Stomach smooth muscle (tissue), 2 donors: ENCODE measurements around the gene PIGU.

Source experiments
- H3K27ac ChIP-seq: one replicate; pipeline ENCODE4 v1.7.0; 2013; ENCODE audit warnings: mild to moderate bottlenecking, low read length, inconsistent platforms
- H3K27me3 ChIP-seq, 2 donors: one replicate each; pipeline ENCODE4 v1.7.0; 2013; ENCODE audit warnings: low read length in 2 of 2; ENCODE audit not compliant: insufficient read depth in 2 of 2, control insufficient read depth in 1 of 2
- H3K36me3 ChIP-seq, 2 donors: one replicate each; pipeline ENCODE4 v1.7.0; 2013; ENCODE audit warnings: low read length in 2 of 2; ENCODE audit not compliant: control insufficient read depth in 2 of 2, insufficient read depth in 2 of 2
- H3K4me1 ChIP-seq: one replicate; pipeline ENCODE4 v1.7.0; 2013; ENCODE audit warnings: low read length; ENCODE audit not compliant: control insufficient read depth, insufficient read depth
- H3K4me3 ChIP-seq, 2 donors: one replicate each; pipeline ENCODE4 v1.7.0; 2013; ENCODE audit warnings: low read length in 2 of 2
- H3K9ac ChIP-seq, 2 donors: one replicate each; pipeline ENCODE4 v1.7.0; 2013; ENCODE audit warnings: low read length in 2 of 2, mild to moderate bottlenecking in 1 of 2
- H3K9me3 ChIP-seq, 2 donors: one replicate each; pipeline ENCODE4 v1.7.0; 2013; ENCODE audit warnings: low read length in 2 of 2; ENCODE audit not compliant: control insufficient read depth in 2 of 2
- donor health status: healthy.
- donor health status: Pancreatic carcinoma.

The PIGU gene

GRCh38 chr20:34575271-34575670 is 101.6 kb downstream of the PIGU start:
- peaks cover 6% of the 10 kb centered on the region for H3K4me1 ChIP-seq
- no peak overlapping the region for H3K9ac ChIP-seq
- peaks cover 11 to 34% of the 10 kb centered on the region in 2 donors for H3K36me3 ChIP-seq
- no peak overlapping the region for H3K4me3 ChIP-seq
- no peaks in the 10 kb centered on the region for H3K27me3 ChIP-seq
- no peaks in the 10 kb centered on the region for H3K9me3 ChIP-seq
- H3K27ac ChIP-seq, result no peak overlapping the region

GRCh38 chr20:34574861-34575260 is 102.0 kb downstream of the PIGU start:
- no peak overlapping the region for H3K9ac ChIP-seq
- H3K9me3 ChIP-seq, result no peaks in the 10 kb centered on the region
- no peak overlapping the region for H3K27ac ChIP-seq
- H3K27me3 ChIP-seq, result no peaks in the 10 kb centered on the region
- peaks cover 8 to 32% of the 10 kb centered on the region in 2 donors for H3K36me3 ChIP-seq
- no peak overlapping the region for H3K4me3 ChIP-seq
- peaks cover 6% of the 10 kb centered on the region for H3K4me1 ChIP-seq

- H3K9ac ChIP-seq, result no peak overlapping the region
- peaks cover 5% of the 10 kb centered on the region for H3K4me1 ChIP-seq
- no peaks in the 10 kb centered on the region for H3K27me3 ChIP-seq
- H3K9me3 ChIP-seq, result no peaks in the 10 kb centered on the region
- H3K27ac ChIP-seq, result no peak overlapping the region
- no peak overlapping the region for H3K4me3 ChIP-seq
- H3K36me3 ChIP-seq, result peaks cover 8 to 32% of the 10 kb centered on the region in 2 donors
These were observed 102.5 kb downstream of the PIGU start for GRCh38 chr20:34574426-34574825.

GRCh38 chr20:34573541-34574300 is 103.2 kb downstream of the PIGU start:
- Histone ChIP-seq H3K4me3 (no peak overlapping the region), H3K27ac (no peak overlapping the region), H3K27me3 (no peaks in the 10 kb centered on the region), H3K9me3 (no peaks in the 10 kb centered on the region), H3K4me1 (peaks cover under 1% of the 10 kb centered on the region), H3K9ac (no peak overlapping the region), H3K36me3 (peaks cover 8 to 28% of the 10 kb centered on the region in 2 donors)

- H3K9me3 ChIP-seq, result no peaks in the 10 kb centered on the region
- H3K36me3 ChIP-seq, result peaks cover 8 to 34% of the 10 kb centered on the region in 2 donors
- no peak overlapping the region for H3K4me3 ChIP-seq
- no peak overlapping the region for H3K27ac ChIP-seq
- no peaks in the 10 kb centered on the region for H3K4me1 ChIP-seq
- H3K9ac ChIP-seq, result no peak overlapping the region
- no peaks in the 10 kb centered on the region for H3K27me3 ChIP-seq
These were observed 105.1 kb downstream of the PIGU start for GRCh38 chr20:34571753-34572152.

GRCh38 chr20:34570859-34571306 is 106.0 kb downstream of the PIGU start:
- H3K36me3 ChIP-seq, result peaks cover 8 to 34% of the 10 kb centered on the region in 2 donors
- H3K9ac ChIP-seq, result no peak overlapping the region
- no peak overlapping the region for H3K27ac ChIP-seq
- H3K27me3 ChIP-seq, result no peaks in the 10 kb centered on the region
- H3K9me3 ChIP-seq, result no peaks in the 10 kb centered on the region
- H3K4me1 ChIP-seq, result no peaks in the 10 kb centered on the region
- no peak overlapping the region for H3K4me3 ChIP-seq

- peaks cover 3 to 27% of the 10 kb centered on the region in 2 donors for H3K36me3 ChIP-seq
- H3K9ac ChIP-seq, result no peak overlapping the region
- H3K27ac ChIP-seq, result no peak overlapping the region
- no peaks in the 10 kb centered on the region for H3K4me1 ChIP-seq
- no peak overlapping the region for H3K4me3 ChIP-seq
- H3K27me3 ChIP-seq, result no peaks in the 10 kb centered on the region
- no peaks in the 10 kb centered on the region for H3K9me3 ChIP-seq
These were observed 107.3 kb downstream of the PIGU start for GRCh38 chr20:34569598-34569997.

GRCh38 chr20:34567892-34568865 is 108.7 kb downstream of the PIGU start:
- H3K9ac ChIP-seq, result no peak overlapping the region

GRCh38 chr20:34566978-34567891 is 109.7 kb downstream of the PIGU start:
- Histone ChIP-seq H3K36me3 (peaks cover 3 to 14% of the 10 kb centered on the region in 2 donors), H3K4me3 (no peak overlapping the region), H3K9me3 (no peaks in the 10 kb centered on the region), H3K4me1 (no peaks in the 10 kb centered on the region), H3K27me3 (no peaks in the 10 kb centered on the region), H3K9ac (no peak overlapping the region), H3K27ac (no peak overlapping the region)

More at GRCh38 chr20:34567892-34568865, 108.7 kb downstream of the PIGU start:
- Histone ChIP-seq H3K4me1 (no peaks in the 10 kb centered on the region), H3K4me3 (no peak overlapping the region), H3K36me3 (peaks cover 3 to 15% of the 10 kb centered on the region in 2 donors), H3K27me3 (no peaks in the 10 kb centered on the region), H3K9me3 (no peaks in the 10 kb centered on the region), H3K27ac (no peak overlapping the region)

GRCh38 chr20:34564833-34565232 is 112.1 kb downstream of the PIGU start:
- no peak overlapping the region for H3K27ac ChIP-seq
- H3K4me1 ChIP-seq, result peaks cover under 1% of the 10 kb centered on the region
- H3K9ac ChIP-seq, result no peak overlapping the region
- no peak overlapping the region for H3K4me3 ChIP-seq
- no peaks in the 10 kb centered on the region for H3K9me3 ChIP-seq
- peaks cover 0 to 9% of the 10 kb centered on the region in 2 donors for H3K36me3 ChIP-seq
- H3K27me3 ChIP-seq, result no peaks in the 10 kb centered on the region
